Inflammatory macrophage treated with lipopolysaccharide for 4 hours (primary cell): ENCODE data around the gene CA5B.
"Not testable (repeated sequence)": the region's sequence is repeated elsewhere in the genome, so short reads cannot be mapped to it uniquely, and the experiment has no call there.

Experiments
- DNase-seq: peaks from one replicate; pipeline ENCODE4 v3.0.0-alpha.2; 2020

Gene CA5B

GRCh38 chrX:15737959-15738902, at the start of gene CA5B:
Gene CA5B (plus strand): TSS chrX:15738270. CDS start chrX:15750024, 11,754 bp downstream.
- peak; percentile 86 for DNase-seq

GRCh38 chrX:15694941-15695451, 43.1 kb upstream of the CA5B start:
- DNase-seq: no peak

- no peak for DNase-seq
Measured at GRCh38 chrX:15696516-15696915, 41.6 kb upstream of the CA5B start.

GRCh38 chrX:15702488-15703371, 35.3 kb upstream of the CA5B start:
- DNase-seq: no peak

GRCh38 chrX:15703809-15704208, 34.3 kb upstream of the CA5B start:
- DNase-seq: not testable (repeated sequence)

GRCh38 chrX:15704273-15704672, 33.8 kb upstream of the CA5B start:
- not testable (repeated sequence) for DNase-seq

GRCh38 chrX:15714529-15714928, 23.5 kb upstream of the CA5B start:
- no peak for DNase-seq

- no peak for DNase-seq
Measured at GRCh38 chrX:15718283-15718970, 19.6 kb upstream of the CA5B start.

- no peak for DNase-seq
Measured at GRCh38 chrX:15719324-15719968, 18.6 kb upstream of the CA5B start.

- no peak for DNase-seq
Measured at GRCh38 chrX:15721911-15722310, 16.2 kb upstream of the CA5B start.

GRCh38 chrX:15723887-15724517, 14.1 kb upstream of the CA5B start:
- no peak for DNase-seq

- no peak for DNase-seq
Measured at GRCh38 chrX:15724911-15725310, 13.2 kb upstream of the CA5B start.

- not testable (repeated sequence) for DNase-seq
Measured at GRCh38 chrX:15731368-15731767, 6.7 kb upstream of the CA5B start.

- peak; percentile 54 for DNase-seq
Measured at GRCh38 chrX:15737190-15737958, 696 bp upstream of the CA5B start.

GRCh38 chrX:15739886-15740285, 1.8 kb downstream of the CA5B start:
- DNase-seq: no peak

GRCh38 chrX:15744181-15744867, 6.3 kb downstream of the CA5B start:
- no peak for DNase-seq

GRCh38 chrX:15745179-15745578, 7.1 kb downstream of the CA5B start:
- peak; percentile 53 for DNase-seq

- DNase-seq: not testable (repeated sequence)
Measured at GRCh38 chrX:15746651-15747050, 8.6 kb downstream of the CA5B start.

GRCh38 chrX:15747626-15748173, 9.6 kb downstream of the CA5B start:
- no peak for DNase-seq

- no peak for DNase-seq
Measured at GRCh38 chrX:15748841-15749240, 10.8 kb downstream of the CA5B start.
